ENCODE measurements around the gene FGF22.

DNA sequence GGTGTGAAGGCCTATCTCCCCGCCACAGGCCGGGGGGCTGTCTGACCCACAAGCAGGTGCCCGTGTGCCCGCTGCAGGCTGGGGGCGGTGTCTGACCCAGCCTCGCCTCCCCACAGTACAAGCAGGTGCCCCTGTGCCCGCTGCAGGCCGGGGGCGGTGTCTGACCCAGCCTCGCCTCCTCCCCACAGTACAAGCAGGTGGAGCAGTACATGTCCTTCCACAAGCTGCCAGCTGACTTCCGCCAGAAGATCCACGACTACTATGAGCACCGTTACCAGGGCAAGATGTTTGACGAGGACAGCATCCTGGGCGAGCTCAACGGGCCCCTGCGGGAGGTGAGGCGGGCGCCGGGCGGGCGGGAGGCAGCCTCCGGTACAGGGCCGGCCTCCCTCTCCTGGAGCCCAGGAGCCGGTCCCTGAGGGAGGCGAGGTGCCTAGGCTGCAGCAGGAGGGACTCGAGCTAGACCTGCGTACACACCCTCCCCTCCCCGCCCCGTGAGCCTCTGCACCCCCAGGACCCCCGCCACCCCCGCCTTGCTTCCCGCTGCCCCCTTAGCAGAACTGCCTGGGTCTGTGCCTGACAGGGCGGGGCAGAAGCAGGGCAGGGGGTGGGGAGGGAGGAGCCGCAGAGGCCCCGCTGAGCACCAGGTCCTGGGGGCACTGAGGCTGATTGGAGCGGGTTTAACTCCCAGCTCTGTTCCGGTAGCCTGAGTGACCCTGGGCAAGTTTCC lies 29.4 kb upstream of the FGF22 start:
- TF ChIP-seq POLR2AphosphoS5 (IDR thresholded peaks at IDR 0.05; ENCODE audit: borderline replicate concordance, low read depth, low read length) = no peak
- no peak for TF ChIP-seq EZH2 (IDR thresholded peaks at IDR 0.05)

All from SK-N-MC (cell line).